IMR-90 (cell line): ENCODE measurements around the gene TUSC2. TPM values are rescaled to one million over a fixed set of nuclear protein-coding genes. Genes with fewer than 3 reads are reported as not detected.

Source experiments
- ATAC-seq: fragments of 200-7000 bp; cut with Tn5 transposase; 2 replicates; pipeline ENCODE4 v1.9.1; 2020; ENCODE audit warnings: low read depth, mild to moderate bottlenecking, moderate library complexity
- BruUV-seq: library from RNA; stranded (reverse); fragments of 400-500 nt; replicated peaks from 2 replicates; lab custom pipeline; 2021; lab: Mats Ljungman, UMichigan
- CTCF ChIA-PET: fragments of 300-600 bp; formaldehyde crosslinking; extraction: SDS; loops from one replicate; lab custom pipeline; 2021; ENCODE audit warnings: antibody characterized with exemption; lab: Yijun Ruan, JAX
- POLR2A ChIA-PET: fragments of 300-600 bp; sonication (Branson Sonifier 250); formaldehyde crosslinking; loops from one replicate; lab custom pipeline; 2022; ENCODE audit warnings: antibody characterized with exemption; ENCODE audit not compliant: unreplicated experiment; lab: Charles Lee
- DNase-seq: peaks from one replicate; pipeline ENCODE4 v3.0.0; 2013
- H2AFZ ChIP-seq: replicated peaks from 2 replicates; pipeline ENCODE3; 2013; ENCODE audit warnings: low read length, mild to moderate bottlenecking; ENCODE audit not compliant: poor library complexity
- H2AK5ac ChIP-seq: 2 replicates; pipeline ENCODE4 v1.6.1; 2013; ENCODE audit warnings: low read depth, low read length, inconsistent platforms
- H2AK9ac ChIP-seq: replicated peaks from 2 replicates; pipeline ENCODE3; 2013; ENCODE audit warnings: mild to moderate bottlenecking, low read depth, low read length, moderate library complexity; ENCODE audit not compliant: poor library complexity
- H2BK120ac ChIP-seq: 2 replicates; pipeline ENCODE4 v1.6.1; 2013; ENCODE audit warnings: low read depth, low read length, inconsistent platforms
- H2BK15ac ChIP-seq: 3 replicates; pipeline ENCODE4 v1.6.1; 2013; ENCODE audit warnings: low read depth, low read length, inconsistent platforms
- H2BK20ac ChIP-seq: 2 replicates; pipeline ENCODE4 v1.6.1; 2013; ENCODE audit warnings: low read depth, mild to moderate bottlenecking, inconsistent platforms, low read length, moderate library complexity
- H2BK5ac ChIP-seq: 2 replicates; pipeline ENCODE4 v1.6.1; 2013; ENCODE audit warnings: mild to moderate bottlenecking, low read depth, low read length, inconsistent platforms; ENCODE audit not compliant: poor library complexity, severe bottlenecking
- H3K14ac ChIP-seq: replicated peaks from 2 replicates; pipeline ENCODE4 v1.6.1; 2013; ENCODE audit warnings: low read depth, low read length, inconsistent platforms
- H3K18ac ChIP-seq: 2 replicates; pipeline ENCODE4 v1.6.1; 2013; ENCODE audit warnings: low read depth, low read length, control low read depth
- H3K23ac ChIP-seq: 2 replicates; pipeline ENCODE4 v1.6.1; 2013; ENCODE audit warnings: low read depth, low read length, inconsistent platforms
- H3K27ac ChIP-seq: 2 replicates; pipeline ENCODE4 v1.5.1; 2013; ENCODE audit warnings: mild to moderate bottlenecking, control low read depth, low read length; ENCODE audit not compliant: insufficient read depth
- H3K27me3 ChIP-seq: 2 replicates; pipeline ENCODE4 v1.6.1; 2013; ENCODE audit warnings: low read length; ENCODE audit not compliant: control insufficient read depth, insufficient read depth
- H3K36me3 ChIP-seq: 2 replicates; pipeline ENCODE4 v1.6.1; 2013; ENCODE audit warnings: low read length, mixed read lengths; ENCODE audit not compliant: control insufficient read depth, insufficient read depth
- H3K4ac ChIP-seq: 2 replicates; pipeline ENCODE4 v1.6.1; 2013; ENCODE audit warnings: low read depth, low read length, inconsistent platforms
- H3K4me1 ChIP-seq: 2 replicates; pipeline ENCODE4 v1.6.1; 2013; ENCODE audit warnings: low read length, mixed read lengths; ENCODE audit not compliant: control insufficient read depth, insufficient read depth
- H3K4me2 ChIP-seq: 2 replicates; pipeline ENCODE4 v1.6.1; 2013; ENCODE audit warnings: low read depth, mild to moderate bottlenecking, control low read depth, low read length, moderate library complexity
- H3K4me3 ChIP-seq: 2 replicates; pipeline ENCODE4 v1.5.1; 2013; ENCODE audit warnings: low read depth, mild to moderate bottlenecking, control low read depth, low read length, moderate library complexity; ENCODE audit not compliant: insufficient read depth
- H3K56ac ChIP-seq: 2 replicates; pipeline ENCODE4 v1.6.1; 2013; ENCODE audit warnings: low read length, inconsistent platforms; ENCODE audit not compliant: insufficient read depth; ENCODE audit errors: extremely low read depth
- H3K79me1 ChIP-seq, 2 experiments: 2 replicates each; pipeline ENCODE4 v1.6.1; 2013; ENCODE audit warnings: low read length in 2 of 2, inconsistent platforms in 1 of 2, low read depth in 1 of 2
- H3K9ac ChIP-seq: 2 replicates; pipeline ENCODE4 v1.6.1; 2013; ENCODE audit warnings: low read depth, low read length, control low read depth
- H3K9me1 ChIP-seq: 2 replicates; pipeline ENCODE4 v1.6.1; 2013; ENCODE audit warnings: low read length, inconsistent platforms; ENCODE audit not compliant: insufficient read depth
- H3K9me3 ChIP-seq: 2 replicates; pipeline ENCODE4 v1.6.1; 2013; ENCODE audit warnings: low read length; ENCODE audit not compliant: control insufficient read depth, insufficient read depth
- H4K20me1 ChIP-seq: 2 replicates; pipeline ENCODE4 v1.6.1; 2013; ENCODE audit warnings: low read length, inconsistent platforms; ENCODE audit not compliant: insufficient read depth
- H4K5ac ChIP-seq: 2 replicates; pipeline ENCODE4 v1.6.1; 2013; ENCODE audit warnings: mild to moderate bottlenecking, low read depth, low read length, control low read depth
- H4K8ac ChIP-seq, 2 experiments: 2 replicates each; pipeline ENCODE4 v1.6.1; 2013; ENCODE audit warnings: low read depth in 2 of 2, low read length in 2 of 2, control low read depth in 1 of 2, inconsistent platforms in 1 of 2
- H4K91ac ChIP-seq: 2 replicates; pipeline ENCODE4 v1.6.1; 2013; ENCODE audit warnings: low read depth, low read length, inconsistent platforms; ENCODE audit not compliant: insufficient read depth
- CEBPB ChIP-seq: IDR thresholded peaks from 2 replicates; pipeline ENCODE4 v1.6.1; 2012; ENCODE audit warnings: low read depth, low read length, improper control_type of control experiment
- CTCF ChIP-seq: conservative IDR thresholded peaks from 2 replicates; pipeline ENCODE4 v1.5.1; 2012; ENCODE audit warnings: mild to moderate bottlenecking, low read depth, low read length, improper control_type of control experiment
- MXI1 ChIP-seq: IDR thresholded peaks from 2 replicates; pipeline ENCODE4 v1.6.1; 2012; ENCODE audit warnings: low read depth, mild to moderate bottlenecking, low read length, moderate library complexity, borderline replicate concordance
- RAD21 ChIP-seq: IDR thresholded peaks from 2 replicates; pipeline ENCODE4 v1.6.1; 2012; ENCODE audit warnings: low read length, improper control_type of control experiment
- WGBS, 2 experiments: methylation state at CpG; one replicate each; pipeline versions ENCODE4 v1.1.5 to v1.1.7; 2013; ENCODE audit warnings: missing lambda C conversion rate in 2 of 2; ENCODE audit not compliant: insufficient read length in 1 of 2; ENCODE audit errors: extremely low coverage in 2 of 2; 5-methylcytosine and 5-hydroxymethylcytosine counted together
- dilution Hi-C: fragments of 300-500 bp; cut with HindIII; formaldehyde crosslinking; loops from one replicate; pipeline ENCODE4 v1.14.3; 2018; ENCODE audit warnings: low sequenced_read_pairs; ENCODE audit not compliant: unreplicated experiment
- in situ Hi-C: fragments of 300-500 bp; cut with MboI; formaldehyde crosslinking; loops from 3 replicates; pipeline ENCODE4 v1.14.3; 2019; ENCODE audit warnings: low sequenced_read_pairs, inconsistent platforms, mixed read lengths
- intact Hi-C: fragments of 100-400 bp; cut with micrococcal nuclease; formaldehyde crosslinking; loops from 2 replicates; pipeline ENCODE4 v1.10.0; 2022
- polyA plus RNA-seq, 3 experiments: library from polyadenylated mRNA; depleted of rRNA; stranded (reverse); fragments of >200 nt; gene quantifications; 2 replicates each; pipeline ENCODE4 v1.2.3, GENCODE V29; 2012; ENCODE audit warnings: low replicate concordance in 1 of 3
- total RNA-seq: library from RNA; depleted of rRNA; stranded (reverse); fragments of >200 nt; gene quantifications from 2 replicates; pipeline ENCODE4 v1.2.3, GENCODE V29; 2012

Gene TUSC2
- total and polyA plus RNA-seq, 2 of the 4 experiments (the other 2 are of a cell fraction) = 13.4 to 24.0 TPM

GRCh38 chr3:50370594-50370993 lies 42.6 kb upstream of the TUSC2 start:
- dilution Hi-C loops = no loop called here
- Histone ChIP-seq H3K36me3 (no peaks in the 10 kb centered on the region), H3K14ac (no peak overlapping the region), H2BK20ac (no peak overlapping the region), H3K4me3 (no peak overlapping the region), H3K9me1 (no peaks in the 10 kb centered on the region), H2BK5ac (no peak overlapping the region), H3K9ac (no peak overlapping the region), H3K18ac (no peak overlapping the region), H4K5ac (no peak overlapping the region), H2AK9ac (no peak overlapping the region), H3K23ac (no peak overlapping the region), H2BK120ac (no peak overlapping the region), H2AK5ac (no peak overlapping the region), H3K79me1 (no peaks in the 10 kb centered on the region), H2AFZ (no peak overlapping the region), H3K9me3 (no peaks in the 10 kb centered on the region), H3K27me3 (peaks cover 62% of the 10 kb centered on the region), H3K4me2 (no peak overlapping the region), H3K27ac (no peak overlapping the region), H3K56ac (no peak overlapping the region), H2BK15ac (no peak overlapping the region), H4K20me1 (no peaks in the 10 kb centered on the region), H3K4me1 (no peaks in the 10 kb centered on the region; the same call in 1 of the 2 replicates), H3K4ac (no peak overlapping the region), H4K91ac (no peak overlapping the region), H4K8ac (no peak overlapping the region)
- intact Hi-C loops = no loop called here
- ChIA-PET POLR2A (no interaction called here), CTCF (no interaction called here)
- BruUV-seq = no TSS peak
- peak; percentile 26; the same call in 1 of the 2 replicates for TF ChIP-seq CTCF
- TF ChIP-seq CEBPB = no peak
- peak; percentile 42 for TF ChIP-seq RAD21
- no peak for TF ChIP-seq MXI1
- peak; percentile 23 for DNase-seq
- in situ Hi-C loops = no loop called here
- 13% methylated on average over 1 of the region's 14 CpGs; no CpG with 5 or more reads in 1 of the 2 experiments for WGBS, 2 experiments
- ATAC-seq = peak; percentile 27; the same call in 1 of the 2 replicates
